NAMALWA (cell line): ENCODE measurements around the gene RABGGTB.
"Not testable (repeated sequence)": the region's sequence is repeated elsewhere in the genome, so short reads cannot be mapped to it uniquely, and the experiment has no call there.

Experiments
- DNase-seq: peaks from one replicate; pipeline ENCODE4 v3.0.0-alpha.2; 2015; ENCODE audit warnings: low spot score

Gene RABGGTB

GRCh38 chr1:75795703-75796193, 9.7 kb downstream of the RABGGTB start:
- no peak for DNase-seq

- DNase-seq, result peak; percentile 41
These were observed 10.6 kb downstream of the RABGGTB start, which contains the start of gene MSH4 for GRCh38 chr1:75796376-75797272. Gene MSH4 (plus strand): TSS chr1:75796882. CDS start chr1:75796986, 104 bp downstream.

GRCh38 chr1:75797273-75797588, 11.2 kb downstream of the RABGGTB start:
- no peak for DNase-seq

- no peak for DNase-seq
These were observed 11.7 kb downstream of the RABGGTB start for GRCh38 chr1:75797606-75798216.

GRCh38 chr1:75801480-75801879, 15.4 kb downstream of the RABGGTB start:
- DNase-seq, result not testable (repeated sequence)

GRCh38 chr1:75808921-75809320, 22.9 kb downstream of the RABGGTB start:
- no peak for DNase-seq

GRCh38 chr1:75810113-75810512, 24.1 kb downstream of the RABGGTB start:
- DNase-seq, result not testable (repeated sequence)

GRCh38 chr1:75811211-75811981, 25.3 kb downstream of the RABGGTB start:
- no peak for DNase-seq

- DNase-seq, result no peak
These were observed 26.0 kb downstream of the RABGGTB start for GRCh38 chr1:75812065-75812464.

- DNase-seq, result not testable (repeated sequence)
These were observed 37.5 kb downstream of the RABGGTB start for GRCh38 chr1:75823596-75823995.

- DNase-seq, result no peak
These were observed 50.6 kb downstream of the RABGGTB start for GRCh38 chr1:75836528-75837100.

- DNase-seq, result no peak
These were observed 52.0 kb downstream of the RABGGTB start for GRCh38 chr1:75838079-75838478.

GRCh38 chr1:75841421-75841820, 55.4 kb downstream of the RABGGTB start:
- DNase-seq, result no peak
